A549 (cell line): Measurements from ENCODE around the gene GPR75. TPM values are rescaled to one million over a fixed set of nuclear protein-coding genes. Genes with fewer than 3 reads are reported as not detected.

Experiments
- polyA plus RNA-seq, 4 experiments: library from polyadenylated mRNA; depleted of rRNA in 3 of 4; stranded (reverse); fragments of >200 nt; fragmentation: RNase III in 1 of 4; extraction: RNeasy Plus Mini Kit Qiagen cat#74134 plus additional on column Dnase treatment in 1 of 4; gene quantifications; 2 replicates in 3 of 4; 3 replicates in 1 of 4; pipeline ENCODE4 v1.2.3, GENCODE V29; 2011 to 2017
- small RNA-seq, 6 experiments: library from RNA; depleted of rRNA; stranded (forward); fragments of <200 nt; gene quantifications; one replicate each; pipeline ENCODE3, GENCODE V24; 2012

Gene GPR75
- polyA plus RNA-seq, 2 of the 4 experiments (the other 2 are of a cell fraction) = 1.4 to 3.0 TPM

Small RNA genes within 50 kb of the gene (small RNA-seq; reads per million reads assigned to genes)
- 0 to 9.4 (median 1.7) reads per million in 6 experiments for gene MIR3682

Other genes with a start within 250 kb of the GPR75 start
- 15.2 and 21.8 TPM in 2 replicates for gene CHAC2, start 92.2 kb downstream of the GPR75 start, polyA plus RNA-seq (2011; rRNA removed)
- 18.4 to 21.2 TPM (median 20.1 TPM) in 3 replicates for gene CHAC2, start 92.2 kb downstream of the GPR75 start, polyA plus RNA-seq (2017; fragmentation: RNase III; extraction: RNeasy Plus Mini Kit Qiagen cat#74134 plus additional on column Dnase treatment)
- 35.9 and 38.4 TPM in 2 replicates for gene ASB3, start 73.0 kb downstream of the GPR75 start, polyA plus RNA-seq (2011; rRNA removed)
- 12.4 to 14.1 TPM (median 13.5 TPM) in 3 replicates for gene ASB3, start 73.0 kb downstream of the GPR75 start, polyA plus RNA-seq (2017; fragmentation: RNase III; extraction: RNeasy Plus Mini Kit Qiagen cat#74134 plus additional on column Dnase treatment)
- gene ERLEC1, start 72.9 kb downstream of the GPR75 start, polyA plus RNA-seq (2011; rRNA removed) = 97.4 and 113 TPM in 2 replicates
- gene ERLEC1, start 72.9 kb downstream of the GPR75 start, polyA plus RNA-seq (2017; fragmentation: RNase III; extraction: RNeasy Plus Mini Kit Qiagen cat#74134 plus additional on column Dnase treatment) = 53.7 to 58.7 TPM (median 57.1 TPM) in 3 replicates
- 55.8 and 63.6 TPM in 2 replicates for gene PSME4, start 111.0 kb upstream of the GPR75 start, polyA plus RNA-seq (2011; rRNA removed)
- gene PSME4, start 111.0 kb upstream of the GPR75 start, polyA plus RNA-seq (2017; fragmentation: RNase III; extraction: RNeasy Plus Mini Kit Qiagen cat#74134 plus additional on column Dnase treatment) = 31.9 to 34.5 TPM (median 33.3 TPM) in 3 replicates